HG02763 (cell line): ENCODE measurements around the gene UIMC1.

Source experiments
- ATAC-seq: cut with Tn5 transposase; IDR thresholded peaks from one replicate; pipeline ENCODE4 v1.9.1; 2021; ENCODE audit warnings: mild to moderate bottlenecking, moderate library complexity; ENCODE audit not compliant: unreplicated experiment

Gene UIMC1

DNA sequence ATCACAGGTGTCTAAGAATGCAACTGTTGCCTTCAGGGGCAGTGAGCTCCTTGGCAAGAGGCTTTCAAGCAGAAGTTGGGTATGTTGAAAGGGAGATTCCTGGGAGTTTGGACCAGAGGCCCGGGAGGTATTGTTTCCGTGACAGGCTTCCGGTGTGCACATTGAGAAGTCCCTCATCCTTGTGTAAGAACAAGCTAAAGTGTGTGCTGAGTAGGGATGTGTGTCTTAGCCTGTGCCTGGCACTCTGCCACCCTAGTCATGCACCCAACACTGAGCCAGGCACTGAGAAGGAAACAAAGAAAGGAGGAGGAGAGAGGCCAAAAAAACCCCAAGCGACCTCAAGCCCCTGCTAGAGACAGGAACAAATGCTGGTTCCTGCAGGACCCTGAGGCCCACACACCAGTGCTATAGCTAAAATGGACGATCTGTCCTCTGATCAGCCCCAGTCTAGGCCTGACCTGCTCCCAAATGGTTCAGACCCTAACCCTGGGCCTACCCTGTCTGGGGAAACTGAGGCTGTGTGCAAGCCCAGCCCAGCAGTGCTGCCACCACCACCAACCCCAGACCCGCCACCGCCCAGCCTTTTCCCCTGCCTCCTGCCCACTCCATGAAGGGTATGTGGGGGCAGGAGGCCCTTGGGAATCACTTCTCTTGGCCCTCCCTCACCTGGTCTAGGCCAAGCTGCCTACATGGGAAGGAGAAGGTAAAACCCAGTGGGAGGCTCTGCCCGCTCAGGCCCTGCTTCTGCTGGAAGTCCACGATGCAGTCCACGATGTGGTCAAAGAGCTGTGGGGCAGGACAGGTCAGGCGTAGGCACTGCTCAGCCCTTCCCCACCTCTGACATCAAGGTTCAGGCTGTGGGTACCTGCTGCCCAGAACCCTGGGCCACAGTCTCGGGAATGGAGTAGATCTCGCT is 120.0 kb downstream of the UIMC1 start:
- ATAC-seq: no peak

DNA sequence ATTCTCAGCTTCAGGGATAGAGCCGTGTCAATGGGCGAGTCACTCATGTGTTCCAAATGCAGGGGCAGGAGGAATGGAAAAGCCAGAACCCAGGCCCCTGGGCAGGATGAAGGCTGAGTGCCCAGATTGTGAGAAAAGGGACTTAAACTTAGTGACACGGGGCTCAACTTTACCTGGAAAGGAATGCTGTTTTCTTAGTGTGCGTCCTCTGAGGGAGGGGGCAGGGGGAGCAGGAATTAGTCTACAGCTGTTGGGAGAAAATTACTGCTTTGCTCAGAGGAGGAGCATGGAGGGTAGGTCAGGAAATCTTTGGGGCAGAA is 122.0 kb downstream of the UIMC1 start:
- ATAC-seq: no peak

DNA sequence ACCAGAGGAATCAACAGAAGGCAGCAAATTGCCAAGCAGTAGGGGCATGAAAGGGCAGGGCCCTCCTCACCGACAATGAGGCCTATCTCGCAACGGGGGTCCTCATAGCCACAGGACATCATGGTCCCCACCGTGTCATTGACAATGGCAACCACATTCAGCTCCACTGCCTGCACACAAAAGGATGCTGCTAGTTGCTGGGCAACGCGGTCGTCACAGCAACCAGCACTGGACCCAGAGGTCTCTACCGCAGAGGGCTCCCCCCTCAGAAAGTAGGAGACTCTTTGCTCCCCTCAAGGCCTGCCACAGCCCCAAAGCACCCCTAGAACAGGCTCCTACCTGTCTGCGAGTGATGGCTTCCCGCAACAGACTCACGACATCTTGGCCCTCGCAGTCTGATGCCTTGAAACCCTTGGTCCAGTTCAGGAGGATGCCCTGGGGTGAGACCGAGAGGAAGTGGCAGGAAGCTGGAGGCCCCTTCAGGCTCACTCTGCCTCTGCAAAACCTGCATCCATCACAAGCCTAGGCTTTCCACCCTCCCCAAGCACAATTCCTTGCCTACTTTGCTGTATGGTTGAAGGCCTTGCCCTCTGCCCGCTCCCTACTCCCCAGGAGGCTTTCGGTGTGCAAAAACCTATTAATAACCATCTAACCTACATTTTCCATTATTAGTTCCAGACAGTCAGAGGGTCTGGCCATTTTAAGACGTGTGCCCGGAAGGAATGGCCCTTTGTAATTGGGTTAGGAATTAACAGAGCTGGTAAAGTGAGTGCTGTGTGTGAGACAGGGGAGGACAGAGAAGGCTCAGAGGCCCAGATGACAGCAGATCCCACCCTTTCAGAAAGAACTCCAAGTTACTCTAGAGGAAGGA is 122.6 kb downstream of the UIMC1 start:
- no peak for ATAC-seq

DNA sequence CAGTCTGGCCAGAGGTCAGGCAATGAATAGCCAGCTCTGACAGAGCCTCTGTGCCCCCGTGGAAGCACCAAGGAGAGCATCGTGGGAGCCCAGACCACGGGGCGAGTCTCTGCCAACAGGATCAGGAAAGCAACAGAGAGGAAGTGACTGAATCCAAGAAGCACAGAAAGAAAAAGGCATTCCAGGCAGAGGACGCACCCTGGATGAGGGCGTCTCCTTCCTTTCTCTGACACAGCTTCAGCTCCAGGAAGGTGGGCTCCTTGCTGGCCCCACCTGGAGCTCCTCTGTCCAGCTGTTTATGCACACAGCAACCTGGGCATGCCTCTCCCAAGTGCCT is 124.0 kb downstream of the UIMC1 start:
- ATAC-seq: no peak

DNA sequence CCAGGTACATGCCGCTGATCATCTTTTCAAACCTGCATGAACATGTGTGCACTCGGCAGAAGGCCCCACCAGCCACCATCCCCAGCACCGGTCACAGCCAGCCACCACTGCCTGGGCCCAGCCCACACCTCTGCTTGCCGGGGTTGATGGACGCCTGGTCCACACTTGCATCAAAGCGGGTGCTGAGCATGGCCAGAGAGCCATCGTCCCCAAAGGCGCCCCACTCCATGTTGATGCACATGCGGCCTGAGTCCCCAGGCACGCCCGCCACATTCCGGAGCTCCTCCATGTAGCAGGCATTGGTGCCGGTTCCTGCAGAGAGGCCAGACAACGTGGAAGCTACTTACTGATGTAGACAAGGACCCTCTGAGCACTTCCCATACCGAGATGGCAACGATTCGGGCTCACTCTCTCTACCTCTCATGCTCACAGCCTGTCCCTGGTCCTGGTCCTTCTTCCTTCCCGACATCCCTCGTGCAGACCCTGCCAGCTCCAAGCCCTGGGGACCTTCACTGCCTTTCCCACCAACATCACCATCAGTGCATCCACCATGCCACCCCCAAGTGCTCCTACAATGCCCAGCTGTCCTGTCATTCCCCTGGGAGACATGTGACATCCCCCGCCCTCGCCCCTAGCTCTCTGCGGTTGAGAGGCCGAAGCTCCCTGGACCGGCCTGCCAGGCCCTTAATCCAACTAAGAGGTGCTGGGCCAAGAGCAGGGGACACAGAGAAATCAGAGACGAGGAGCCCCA is 124.6 kb downstream of the UIMC1 start:
- no peak for ATAC-seq

DNA sequence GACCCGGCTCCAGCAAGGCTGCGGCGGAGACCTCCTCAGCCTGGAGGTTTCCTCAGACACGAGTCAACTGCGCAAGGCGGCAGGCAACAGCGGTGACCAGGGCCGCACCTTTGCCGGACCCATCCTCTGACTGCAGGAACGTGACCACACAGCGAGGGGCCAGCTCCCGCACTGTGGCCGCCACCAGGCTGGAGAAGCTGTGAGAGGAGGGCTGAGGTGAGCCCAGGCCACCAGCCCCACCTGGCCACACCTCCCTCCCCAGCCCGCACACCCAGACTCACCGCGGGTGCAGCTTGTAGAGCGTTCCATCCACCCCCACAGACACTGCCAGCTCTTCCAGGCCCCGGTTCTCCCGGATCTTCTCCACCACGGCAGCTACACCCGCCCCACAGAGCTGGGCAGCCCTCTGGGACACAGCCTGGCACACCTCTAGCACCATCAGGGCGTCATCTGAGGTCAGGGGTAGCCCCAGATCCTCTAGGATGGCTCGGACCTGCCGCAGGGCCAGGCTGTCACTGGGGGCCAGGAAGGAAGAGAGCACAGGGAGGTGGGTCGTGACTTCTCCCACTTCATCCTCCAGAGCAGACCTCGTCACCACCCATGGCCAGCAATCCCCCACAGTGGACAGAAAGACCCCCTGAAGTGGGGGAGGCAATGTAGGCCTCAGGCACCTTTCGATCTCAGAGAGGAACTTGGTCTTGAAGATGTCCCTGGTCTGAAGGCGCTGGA is 125.4 kb downstream of the UIMC1 start:
- no peak for ATAC-seq

GRCh38 chr5:176880366-176881020 is 126.1 kb downstream of the UIMC1 start:
- no peak for ATAC-seq

DNA sequence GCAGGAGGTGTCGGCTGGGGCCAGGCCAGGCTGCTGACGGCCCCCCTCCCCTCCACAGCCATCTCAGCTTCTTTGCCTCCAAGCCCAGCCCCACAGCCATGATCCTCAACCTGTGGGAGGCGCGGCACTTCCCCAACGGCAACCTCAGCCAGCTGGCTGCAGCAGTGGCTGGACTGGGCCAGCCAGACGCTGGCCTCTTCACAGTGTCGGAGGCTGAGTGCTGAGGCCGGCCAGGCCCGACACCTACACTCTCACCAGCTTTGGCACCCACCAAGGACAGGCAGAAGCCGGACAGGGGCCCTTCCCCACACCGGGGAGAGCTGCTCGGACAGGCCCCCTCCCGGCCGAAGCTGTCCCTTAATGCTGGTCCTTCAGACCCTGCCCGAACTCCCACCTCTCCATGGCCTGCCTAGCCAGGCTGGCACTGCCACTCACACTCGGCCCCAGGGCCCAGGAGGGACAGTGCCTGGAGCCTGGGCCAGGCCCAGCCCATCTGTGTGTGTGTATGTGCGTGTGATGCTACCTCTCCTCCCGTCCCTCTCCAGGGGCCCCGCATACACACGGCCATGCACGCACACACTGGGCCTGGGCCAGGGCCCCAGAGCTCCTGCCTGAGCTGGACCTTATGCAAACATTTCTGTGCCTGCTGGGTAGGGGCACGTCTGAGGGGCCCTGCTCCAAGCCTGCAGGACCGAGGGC is 126.8 kb downstream of the UIMC1 start:
- no peak for ATAC-seq

DNA sequence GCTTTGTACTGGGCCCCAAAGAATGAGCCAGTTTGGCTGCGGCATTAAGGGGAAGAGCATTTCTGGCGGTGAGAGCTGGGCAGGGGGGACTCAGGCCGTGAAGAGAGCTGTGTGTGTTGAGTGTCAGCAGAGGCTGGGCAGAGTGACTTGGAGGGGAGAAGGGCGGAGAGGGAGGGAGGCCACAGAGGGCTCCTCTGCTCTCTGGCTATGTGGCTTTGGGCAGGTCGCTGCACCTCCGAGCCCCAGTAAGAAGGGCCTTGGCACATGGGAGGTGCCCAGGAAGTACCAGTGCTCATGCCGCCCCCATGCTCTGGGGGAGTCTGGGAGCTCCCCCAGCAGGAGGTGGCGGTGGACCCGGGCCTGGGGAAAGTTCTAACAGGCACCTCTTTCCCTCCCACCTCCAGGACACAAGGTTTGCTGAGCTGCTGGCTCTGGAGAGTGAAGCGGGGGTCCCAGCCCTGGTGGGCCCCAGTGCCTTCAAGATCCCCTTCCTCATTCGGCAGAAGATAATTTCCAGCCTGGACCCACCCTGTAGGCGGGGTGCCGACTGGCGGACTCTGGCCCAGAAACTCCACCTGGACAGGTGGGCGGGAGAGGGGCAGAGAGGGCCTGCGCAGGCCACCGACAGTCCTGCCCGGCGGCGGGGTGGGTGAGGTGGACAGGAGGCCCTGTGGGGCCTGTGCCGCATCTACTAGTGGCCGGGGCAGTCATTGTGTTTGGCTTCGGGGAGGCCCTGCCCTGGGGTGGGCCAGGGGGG is 127.5 kb downstream of the UIMC1 start:
- ATAC-seq: no peak

DNA sequence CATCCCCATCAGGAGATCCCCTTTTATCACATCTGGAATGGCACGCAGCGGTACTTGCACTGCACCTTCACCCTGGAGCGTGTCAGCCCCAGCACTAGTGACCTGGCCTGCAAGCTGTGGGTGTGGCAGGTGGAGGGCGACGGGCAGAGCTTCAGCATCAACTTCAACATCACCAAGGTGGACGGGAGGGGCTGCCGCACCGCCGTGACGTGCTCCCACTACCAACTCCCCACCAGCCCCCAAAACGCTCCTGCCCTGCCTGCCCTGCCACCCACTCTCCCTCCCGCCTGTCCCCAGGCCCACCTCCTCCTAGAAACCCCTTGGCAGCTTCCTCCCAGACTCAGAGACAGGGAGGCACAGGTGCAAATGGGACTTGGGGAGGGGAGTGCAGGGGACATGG is 128.1 kb downstream of the UIMC1 start:
- no peak for ATAC-seq

DNA sequence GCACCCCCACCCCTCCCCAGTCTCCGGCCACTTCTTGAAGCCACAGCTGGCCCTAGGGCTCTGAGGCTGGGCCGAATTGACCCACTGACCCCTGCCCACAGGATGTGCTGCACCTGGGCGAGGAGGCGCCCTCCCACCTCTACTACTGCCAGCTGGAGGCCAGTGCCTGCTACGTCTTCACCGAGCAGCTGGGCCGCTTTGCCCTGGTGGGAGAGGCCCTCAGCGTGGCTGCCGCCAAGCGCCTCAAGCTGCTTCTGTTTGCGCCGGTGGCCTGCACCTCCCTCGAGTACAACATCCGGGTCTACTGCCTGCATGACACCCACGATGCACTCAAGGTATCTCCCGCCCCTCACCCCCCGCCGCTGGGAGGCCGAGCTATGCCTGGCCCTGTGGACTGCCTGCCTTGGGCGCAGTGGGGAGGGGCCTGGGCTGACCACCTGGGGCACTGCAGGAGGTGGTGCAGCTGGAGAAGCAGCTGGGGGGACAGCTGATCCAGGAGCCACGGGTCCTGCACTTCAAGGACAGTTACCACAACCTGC is 128.7 kb downstream of the UIMC1 start:
- no peak for ATAC-seq

DNA sequence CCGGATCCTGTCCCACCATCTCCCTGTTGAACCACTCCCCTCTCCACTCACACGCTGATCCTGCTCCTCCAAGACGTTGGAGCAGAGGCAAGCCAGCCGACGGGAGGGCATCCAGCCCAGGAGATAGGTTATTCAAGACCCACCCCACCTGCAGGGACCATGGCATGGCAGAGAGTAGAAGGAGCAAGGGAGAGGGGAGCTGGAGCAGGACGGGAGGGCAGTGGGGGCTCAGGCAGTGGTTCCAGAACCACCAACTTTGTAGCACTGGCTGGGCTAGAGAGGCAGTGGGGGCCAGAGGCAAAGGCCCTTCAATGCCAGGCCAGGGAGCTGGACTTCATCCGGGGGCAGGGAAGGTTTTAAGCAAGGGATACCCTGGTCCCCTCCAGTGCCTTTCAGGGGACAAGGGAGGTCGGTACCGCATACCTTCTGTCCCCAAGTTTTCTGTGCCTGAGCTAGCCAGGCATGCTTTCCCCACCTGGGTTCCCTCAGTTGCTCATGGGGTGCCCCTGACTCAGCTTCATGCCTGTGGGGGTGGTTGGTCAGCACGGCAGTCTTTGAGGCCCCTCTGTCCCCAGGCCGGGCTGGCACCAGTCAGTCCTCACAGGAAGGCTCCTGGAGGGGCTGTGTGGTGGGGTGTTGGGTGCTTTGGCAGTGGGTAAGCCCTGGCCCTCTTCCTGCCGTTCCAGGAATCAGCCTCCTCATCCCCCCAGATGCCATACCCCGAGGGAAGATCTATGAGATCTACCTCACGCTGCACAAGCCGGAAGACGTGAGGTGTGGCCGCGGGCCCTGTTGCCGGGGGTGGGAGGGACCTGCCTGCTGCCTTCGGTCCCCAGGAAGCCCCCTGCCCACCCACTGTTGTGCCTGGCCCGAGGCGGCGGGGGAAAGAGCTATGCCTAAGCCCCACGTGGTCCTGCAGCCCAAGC is 129.8 kb downstream of the UIMC1 start:
- no peak for ATAC-seq

DNA sequence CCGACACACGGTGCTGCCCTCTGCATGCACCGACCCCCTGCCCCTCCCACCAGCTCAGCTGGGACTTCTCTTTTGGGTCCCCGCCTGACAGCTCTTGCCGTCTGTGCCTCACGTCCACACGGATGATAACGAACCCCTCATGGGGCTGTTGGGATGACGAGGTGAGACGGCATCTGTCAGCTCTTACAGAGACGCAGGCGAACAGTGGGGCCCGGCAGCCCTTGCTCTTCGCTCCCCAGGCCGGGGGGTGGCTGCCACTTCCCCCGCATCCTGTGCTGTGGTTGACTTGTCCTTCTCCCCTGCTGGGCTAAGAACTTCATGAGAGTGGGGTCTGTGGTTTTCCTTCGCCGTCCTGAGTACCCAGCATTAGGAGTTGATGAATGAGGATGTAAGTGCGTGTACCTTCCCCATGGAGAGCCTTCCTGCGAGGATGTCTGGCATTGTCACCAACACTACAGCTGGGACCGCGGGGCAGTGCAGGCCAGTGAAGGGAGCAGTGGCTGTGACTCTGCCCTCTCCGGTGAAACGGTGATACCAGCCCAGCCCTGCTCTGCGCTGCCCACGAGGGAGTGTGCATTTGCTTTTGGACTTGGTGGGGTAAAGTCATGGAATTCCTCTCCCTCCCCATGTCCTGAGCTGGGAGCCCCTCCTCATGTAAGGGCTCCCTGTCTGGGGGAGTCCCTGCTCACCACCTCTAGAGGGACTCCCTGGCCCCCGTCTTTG is 130.6 kb downstream of the UIMC1 start:
- ATAC-seq: no peak

DNA sequence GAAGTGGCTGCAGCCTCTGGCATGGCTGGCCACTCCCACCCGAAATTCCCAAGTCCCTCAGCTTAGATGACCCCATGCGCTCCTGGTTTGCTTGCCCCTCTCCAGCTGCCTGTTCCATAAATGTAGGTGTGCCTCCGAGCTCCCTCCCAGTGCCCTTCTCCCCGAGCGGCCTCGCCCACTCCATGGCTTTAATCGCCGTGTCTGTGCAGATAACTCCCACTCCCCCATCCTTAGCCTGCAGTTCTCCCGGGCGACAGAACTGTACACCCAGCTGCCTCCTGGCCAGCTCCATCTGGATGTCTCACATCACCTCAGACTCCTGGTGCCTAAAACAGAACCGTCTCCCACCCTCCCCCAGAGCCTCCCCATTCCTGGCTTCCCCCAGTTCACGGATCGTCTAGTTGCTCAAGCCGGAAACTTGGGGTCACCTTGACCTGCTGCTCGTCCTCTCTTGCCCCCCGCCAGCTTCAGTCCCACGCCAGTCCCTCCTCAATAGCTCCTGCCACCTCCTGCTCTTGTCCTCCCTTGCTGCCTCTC is 131.5 kb downstream of the UIMC1 start:
- no peak for ATAC-seq

- no peak for ATAC-seq
Observed at GRCh38 chr5:176874198-176874780, 132.3 kb downstream of the UIMC1 start.

DNA sequence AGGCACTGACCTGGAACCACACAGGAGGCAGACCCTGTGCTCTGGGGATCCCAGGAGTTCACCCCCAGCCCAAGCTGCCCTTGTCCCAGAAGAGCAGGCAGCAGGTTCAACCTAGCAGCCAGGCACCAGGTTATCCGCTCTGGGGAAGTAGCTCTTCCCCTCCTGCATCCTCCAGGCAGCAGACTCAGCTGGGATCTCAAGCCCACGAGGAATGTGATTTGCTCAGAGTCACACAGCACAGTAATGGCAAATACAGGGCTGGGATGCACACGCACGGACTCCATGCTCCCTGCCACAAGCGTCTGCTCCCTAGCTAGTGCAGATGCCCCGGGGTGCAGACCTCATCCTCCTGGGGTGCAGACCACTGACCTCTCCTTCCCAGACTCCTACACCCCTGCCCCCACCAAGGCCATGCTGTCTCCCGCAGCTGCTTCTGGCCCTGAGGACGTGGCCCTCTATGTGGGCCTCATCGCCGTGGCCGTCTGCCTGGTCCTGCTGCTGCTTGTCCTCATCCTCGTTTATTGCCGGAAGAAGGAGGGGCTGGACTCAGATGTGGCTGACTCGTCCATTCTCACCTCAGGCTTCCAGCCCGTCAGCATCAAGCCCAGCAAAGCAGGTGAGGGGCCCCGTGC is 132.9 kb downstream of the UIMC1 start:
- ATAC-seq: no peak
